ENCODE results near the gene PLA2G15. TPM values are rescaled to one million over a fixed set of nuclear protein-coding genes. Genes with fewer than 3 reads are reported as not detected.

The PLA2G15 gene
- polyA plus RNA-seq, 2 donors = 3.9 to 5.2 TPM

DNA sequence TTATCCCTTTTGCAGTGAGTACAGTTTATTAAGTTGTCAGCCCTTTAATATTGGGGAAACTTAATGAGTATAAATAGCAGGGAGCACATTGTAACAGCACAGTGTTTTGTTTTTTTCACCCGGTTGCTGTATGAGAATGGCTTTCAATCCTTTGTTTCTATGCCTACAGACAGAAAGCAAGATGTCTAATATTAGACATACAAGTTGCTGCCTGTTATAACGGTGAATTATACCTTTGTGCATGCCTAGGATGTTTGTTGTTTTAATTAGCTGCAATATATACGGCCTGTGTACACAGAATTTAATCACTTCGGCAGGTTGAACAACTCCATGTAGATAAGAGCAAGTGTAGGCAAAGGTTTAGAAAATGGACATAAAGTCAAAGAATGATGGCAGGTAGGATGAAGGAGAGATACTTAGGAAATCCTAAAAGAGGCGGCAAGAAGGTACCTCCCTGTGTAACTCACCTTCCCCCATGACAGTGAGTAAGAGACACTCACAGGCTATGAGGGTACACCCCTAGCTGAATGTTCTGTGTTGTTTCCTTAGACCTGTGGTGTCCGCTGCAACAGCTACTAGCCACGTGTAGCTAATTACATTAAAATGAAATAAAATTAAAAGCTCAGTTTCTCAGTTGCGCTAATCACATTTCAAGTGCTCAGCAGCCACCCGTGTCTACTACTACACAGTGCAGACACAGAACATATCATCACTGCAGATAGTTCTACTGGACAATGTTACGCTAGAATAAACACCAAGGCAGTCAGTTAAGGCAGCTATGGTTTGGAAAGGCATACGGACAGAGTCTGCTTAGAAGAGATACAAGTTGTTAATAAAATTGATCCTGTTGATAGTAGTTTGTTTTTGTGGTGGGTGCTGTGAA, 54.6 kb downstream of the PLA2G15 start:
- peaks cover 0 to 6% of the 10 kb centered on the region in 2 donors for H3K4me1 ChIP-seq (ENCODE audit: control insufficient read depth in 2 of 2, insufficient read depth in 2 of 2, low read length in 1 of 2)
- no peaks in the 10 kb centered on the region for H3K27me3 ChIP-seq (ENCODE audit: control insufficient read depth in 1 of 2, insufficient read depth in 2 of 2, low read length in 2 of 2)
- H3K4me3 ChIP-seq (ENCODE audit: low read depth in 1 of 2, low read length in 2 of 2) = no peak overlapping the region
- peak overlapping the region in 1 of 2 donors; percentile 53 for H3K27ac ChIP-seq (ENCODE audit: low read depth in 2 of 2, low read length in 1 of 2)
- peaks cover 24 to 40% of the 10 kb centered on the region in 2 donors for H3K36me3 ChIP-seq (ENCODE audit: control insufficient read depth in 2 of 2, insufficient read depth in 2 of 2, low read length in 1 of 2)
- WGBS, 2 donors = 65 to 69% methylated on average over 11 of the region's 11 CpGs
- H3K9me3 ChIP-seq (ENCODE audit: control insufficient read depth in 2 of 2, insufficient read depth in 1 of 2, low read depth in 1 of 2, low read length in 1 of 2) = no peaks in the 10 kb centered on the region

- Histone ChIP-seq H3K36me3 (ENCODE audit: control insufficient read depth in 2 of 2, insufficient read depth in 2 of 2, low read length in 1 of 2) (peaks cover 24 to 45% of the 10 kb centered on the region in 2 donors), H3K9me3 (ENCODE audit: control insufficient read depth in 2 of 2, insufficient read depth in 1 of 2, low read depth in 1 of 2, low read length in 1 of 2) (no peaks in the 10 kb centered on the region), H3K27ac (ENCODE audit: low read depth in 2 of 2, low read length in 1 of 2) (no peak overlapping the region), H3K4me1 (ENCODE audit: control insufficient read depth in 2 of 2, insufficient read depth in 2 of 2, low read length in 1 of 2) (peaks cover 0 to 6% of the 10 kb centered on the region in 2 donors), H3K4me3 (ENCODE audit: low read depth in 1 of 2, low read length in 2 of 2) (no peak overlapping the region), H3K27me3 (ENCODE audit: control insufficient read depth in 1 of 2, insufficient read depth in 2 of 2, low read length in 2 of 2) (no peaks in the 10 kb centered on the region)
- 80% methylated on average over 7 of the region's 7 CpGs for WGBS, 2 donors
These were observed 55.7 kb downstream of the PLA2G15 start for GRCh38 chr16:68300734-68301459.

- Histone ChIP-seq H3K27me3 (ENCODE audit: control insufficient read depth in 1 of 2, insufficient read depth in 2 of 2, low read length in 2 of 2) (no peaks in the 10 kb centered on the region), H3K36me3 (ENCODE audit: control insufficient read depth in 2 of 2, insufficient read depth in 2 of 2, low read length in 1 of 2) (peaks cover 10 to 26% of the 10 kb centered on the region in 2 donors), H3K4me1 (ENCODE audit: control insufficient read depth in 2 of 2, insufficient read depth in 2 of 2, low read length in 1 of 2) (peaks cover 4 to 6% of the 10 kb centered on the region in 2 donors), H3K4me3 (ENCODE audit: low read depth in 1 of 2, low read length in 2 of 2) (no peak overlapping the region), H3K27ac (ENCODE audit: low read depth in 2 of 2, low read length in 1 of 2) (no peak overlapping the region), H3K9me3 (ENCODE audit: control insufficient read depth in 2 of 2, insufficient read depth in 1 of 2, low read depth in 1 of 2, low read length in 1 of 2) (no peaks in the 10 kb centered on the region)
- WGBS, 2 donors = 94 to 97% methylated on average over 3 of the region's 3 CpGs
These were observed 61.5 kb downstream of the PLA2G15 start for GRCh38 chr16:68306633-68307032.

- H3K4me1 ChIP-seq (ENCODE audit: control insufficient read depth in 2 of 2, insufficient read depth in 2 of 2, low read length in 1 of 2) = peaks cover 4 to 6% of the 10 kb centered on the region in 2 donors
- no peak overlapping the region for H3K27ac ChIP-seq (ENCODE audit: low read depth in 2 of 2, low read length in 1 of 2)
- WGBS, 2 donors = 37 to 38% methylated on average over 6 of the region's 6 CpGs
- no peaks in the 10 kb centered on the region for H3K27me3 ChIP-seq (ENCODE audit: control insufficient read depth in 1 of 2, insufficient read depth in 2 of 2, low read length in 2 of 2)
- H3K36me3 ChIP-seq (ENCODE audit: control insufficient read depth in 2 of 2, insufficient read depth in 2 of 2, low read length in 1 of 2) = peaks cover 0 to 7% of the 10 kb centered on the region in 2 donors
- no peaks in the 10 kb centered on the region for H3K9me3 ChIP-seq (ENCODE audit: control insufficient read depth in 2 of 2, insufficient read depth in 1 of 2, low read depth in 1 of 2, low read length in 1 of 2)
- peak overlapping the region; percentile 94 to 95 for H3K4me3 ChIP-seq (ENCODE audit: low read depth in 1 of 2, low read length in 2 of 2)
These were observed 64.6 kb downstream of the PLA2G15 start for GRCh38 chr16:68309799-68310198.

DNA sequence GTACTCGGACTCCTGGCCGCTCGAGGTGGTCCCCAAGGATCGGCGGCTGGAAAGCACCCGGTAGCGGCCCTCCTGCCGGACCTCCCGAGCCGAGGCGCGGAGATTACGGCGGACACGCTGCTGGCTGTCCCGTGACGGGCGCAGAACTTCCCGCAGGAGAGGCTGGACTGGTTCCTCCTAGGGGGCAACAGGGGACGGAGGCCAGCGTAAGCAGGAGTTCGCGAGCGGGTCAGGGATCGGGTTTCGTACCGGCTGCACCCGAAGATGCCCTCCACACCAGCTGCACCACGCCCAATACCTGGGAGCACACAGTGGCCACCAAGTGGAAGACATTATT, 65.2 kb downstream of the PLA2G15 start:
- peaks cover 4 to 6% of the 10 kb centered on the region in 2 donors for H3K4me1 ChIP-seq (ENCODE audit: control insufficient read depth in 2 of 2, insufficient read depth in 2 of 2, low read length in 1 of 2)

More for the DNA sequence above, 65.2 kb downstream of the PLA2G15 start:
- Histone ChIP-seq H3K9me3 (ENCODE audit: control insufficient read depth in 2 of 2, insufficient read depth in 1 of 2, low read depth in 1 of 2, low read length in 1 of 2) (no peaks in the 10 kb centered on the region), H3K36me3 (ENCODE audit: control insufficient read depth in 2 of 2, insufficient read depth in 2 of 2, low read length in 1 of 2) (peaks cover 0 to 3% of the 10 kb centered on the region in 2 donors), H3K27ac (ENCODE audit: low read depth in 2 of 2, low read length in 1 of 2) (peak overlapping the region; percentile 88 to 92), H3K4me3 (ENCODE audit: low read depth in 1 of 2, low read length in 2 of 2) (peak overlapping the region; percentile 94 to 95), H3K27me3 (ENCODE audit: control insufficient read depth in 1 of 2, insufficient read depth in 2 of 2, low read length in 2 of 2) (no peaks in the 10 kb centered on the region)
- WGBS, 2 donors = 0% methylated on average over 25 to 29 of the region's 29 CpGs

Other genes with a start within 250 kb of the PLA2G15 start
- under 1 TPM; 0.41 to 0.57 TPM for gene DPEP2, start 245.9 kb upstream of the PLA2G15 start, polyA plus RNA-seq
- gene DPEP2NB, start 229.5 kb upstream of the PLA2G15 start, polyA plus RNA-seq = under 1 TPM in 1 of 2 donors, not detected in 1; 0.04 TPM
- 10 to 100 TPM in 1 of 2 donors, 1 to 10 TPM in 1; 4.0 to 13.1 TPM for gene DDX28, start 222.1 kb upstream of the PLA2G15 start, polyA plus RNA-seq
- gene DUS2, start 222.1 kb upstream of the PLA2G15 start, polyA plus RNA-seq = 10 to 100 TPM in 1 of 2 donors, 1 to 10 TPM in 1; 6.2 to 11.1 TPM
- gene NFATC3, start 160.0 kb upstream of the PLA2G15 start, polyA plus RNA-seq = 1 to 10 TPM; 4.0 to 5.5 TPM
- gene ESRP2, start 9.2 kb upstream of the PLA2G15 start, polyA plus RNA-seq = 10 to 100 TPM; 80.5 to 90.5 TPM
- 1 to 10 TPM; 4.1 to 4.2 TPM for gene SLC7A6, start 19.2 kb downstream of the PLA2G15 start, polyA plus RNA-seq
- 1 to 10 TPM; 4.4 to 4.9 TPM for gene SLC7A6OS, start 65.6 kb downstream of the PLA2G15 start, polyA plus RNA-seq
- 10 to 100 TPM; 22.6 to 36.0 TPM for gene PRMT7, start 65.6 kb downstream of the PLA2G15 start, polyA plus RNA-seq
- 1 to 10 TPM in 1 of 2 donors, under 1 TPM in 1; 0.41 to 4.0 TPM for gene SMPD3, start 203.1 kb downstream of the PLA2G15 start, polyA plus RNA-seq

All from esophagus (tissue), 2 donors.